NOMO-1 (cell line): ENCODE data around the gene MPP2.

Source experiments
- DNase-seq, 2 experiments: peaks; one replicate each; lab custom pipeline; 2025; ENCODE audit not compliant: unreplicated experiment in 2 of 2; lab: John Stamatoyannopoulos, UW

Gene MPP2

DNA sequence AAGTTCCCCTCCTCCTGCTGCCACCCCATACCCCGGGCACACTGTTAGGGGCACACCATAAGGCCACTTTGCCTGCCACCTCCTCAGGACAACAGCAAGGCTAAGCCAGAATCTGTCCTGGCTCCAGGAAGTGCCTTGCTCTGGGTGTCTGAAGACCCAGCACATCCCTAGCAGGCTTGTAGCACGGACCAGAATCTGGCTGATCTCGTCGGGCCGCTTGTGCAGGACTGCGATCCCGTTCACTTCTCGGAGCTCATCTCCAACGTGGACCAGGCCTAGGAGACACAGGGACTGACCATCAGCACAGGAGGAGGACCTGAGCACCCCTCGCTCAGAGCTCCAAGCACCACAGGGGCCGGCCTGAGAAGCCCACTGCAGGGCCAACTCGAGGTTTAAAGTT lies 81.8 kb downstream of the MPP2 start:
- no peak for DNase-seq
